Keratinocyte (primary cell): ENCODE measurements around the gene PACSIN2.

Source experiments
- EZH2 ChIP-seq: IDR thresholded peaks from one replicate; pipeline ENCODE4 v1.6.1; 2012; ENCODE audit warnings: inconsistent platforms, mild to moderate bottlenecking, low read length, moderate library complexity
- TF ChIP-seq, protein P1 (sequence below), 3 experiments: IDR thresholded peaks in 1 of 3; conservative IDR thresholded peaks in 1 of 3; optimal IDR thresholded peaks in 1 of 3; 2 replicates in 2 of 3; 3 replicates in 1 of 3; pipeline versions ENCODE3 to v1.5.1; 2011; ENCODE audit warnings: low read length in 3 of 3, mild to moderate bottlenecking in 3 of 3, moderate library complexity in 2 of 3, control low read depth in 1 of 3, inconsistent platforms in 1 of 3; ENCODE audit not compliant: insufficient read depth in 2 of 3; ENCODE audit errors: extremely low read depth in 1 of 3

DNA sequence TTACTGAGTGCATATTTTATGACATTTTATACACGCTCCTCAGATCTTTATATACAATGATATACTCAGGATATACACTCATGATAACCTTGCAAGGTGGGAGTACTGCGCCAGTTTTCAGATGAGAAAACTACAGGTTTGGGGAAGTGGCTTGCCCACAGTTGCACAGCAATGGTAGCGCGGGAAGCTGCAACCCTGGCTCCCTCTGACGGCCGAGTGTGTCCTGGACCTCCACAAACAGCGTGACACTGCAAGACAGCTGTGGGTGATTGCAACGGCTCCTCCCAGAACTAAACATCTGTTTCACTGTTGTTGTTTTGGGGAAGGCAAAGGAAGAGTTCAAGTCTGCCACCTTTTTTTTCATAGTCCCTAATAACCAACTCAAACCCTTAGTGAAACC, 47.0 kb downstream of the PACSIN2 start:
- TF ChIP-seq, protein P1, sequence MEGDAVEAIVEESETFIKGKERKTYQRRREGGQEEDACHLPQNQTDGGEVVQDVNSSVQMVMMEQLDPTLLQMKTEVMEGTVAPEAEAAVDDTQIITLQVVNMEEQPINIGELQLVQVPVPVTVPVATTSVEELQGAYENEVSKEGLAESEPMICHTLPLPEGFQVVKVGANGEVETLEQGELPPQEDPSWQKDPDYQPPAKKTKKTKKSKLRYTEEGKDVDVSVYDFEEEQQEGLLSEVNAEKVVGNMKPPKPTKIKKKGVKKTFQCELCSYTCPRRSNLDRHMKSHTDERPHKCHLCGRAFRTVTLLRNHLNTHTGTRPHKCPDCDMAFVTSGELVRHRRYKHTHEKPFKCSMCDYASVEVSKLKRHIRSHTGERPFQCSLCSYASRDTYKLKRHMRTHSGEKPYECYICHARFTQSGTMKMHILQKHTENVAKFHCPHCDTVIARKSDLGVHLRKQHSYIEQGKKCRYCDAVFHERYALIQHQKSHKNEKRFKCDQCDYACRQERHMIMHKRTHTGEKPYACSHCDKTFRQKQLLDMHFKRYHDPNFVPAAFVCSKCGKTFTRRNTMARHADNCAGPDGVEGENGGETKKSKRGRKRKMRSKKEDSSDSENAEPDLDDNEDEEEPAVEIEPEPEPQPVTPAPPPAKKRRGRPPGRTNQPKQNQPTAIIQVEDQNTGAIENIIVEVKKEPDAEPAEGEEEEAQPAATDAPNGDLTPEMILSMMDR (optimal IDR thresholded peaks at IDR 0.05 in 1 of 3, IDR thresholded peaks at IDR 0.05 in 1 of 3, conservative IDR thresholded peaks at IDR 0.05 in 1 of 3; ENCODE audit: extremely low read depth in 1 of 3, insufficient read depth in 2 of 3, low read length in 3 of 3) = no peak
- TF ChIP-seq EZH2 = no peak
